Muscle of back (tissue), 11 donors: ENCODE results near the gene TIAM2. TPM values are rescaled to one million over a fixed set of nuclear protein-coding genes. Genes with fewer than 3 reads are reported as not detected.
A peak's percentile ranks its signal among the peaks of the same experiment; 100 is the strongest.

Source experiments
- DNase-seq, 3 donors: peaks; one replicate each; pipeline versions ENCODE4 v3.0.0 to v3.0.0-alpha.2; 2013
- polyA plus RNA-seq, 10 donors: library from polyadenylated mRNA; unstranded; fragments of 120-200 nt; gene quantifications; one replicate each; pipeline ENCODE4 v1.2.1, GENCODE V29; 2013; ENCODE audit not compliant: insufficient read length in 10 of 10

The TIAM2 gene
- polyA plus RNA-seq, 10 donors: 12.7 to 18.9 (median 15.4) TPM

DNA sequence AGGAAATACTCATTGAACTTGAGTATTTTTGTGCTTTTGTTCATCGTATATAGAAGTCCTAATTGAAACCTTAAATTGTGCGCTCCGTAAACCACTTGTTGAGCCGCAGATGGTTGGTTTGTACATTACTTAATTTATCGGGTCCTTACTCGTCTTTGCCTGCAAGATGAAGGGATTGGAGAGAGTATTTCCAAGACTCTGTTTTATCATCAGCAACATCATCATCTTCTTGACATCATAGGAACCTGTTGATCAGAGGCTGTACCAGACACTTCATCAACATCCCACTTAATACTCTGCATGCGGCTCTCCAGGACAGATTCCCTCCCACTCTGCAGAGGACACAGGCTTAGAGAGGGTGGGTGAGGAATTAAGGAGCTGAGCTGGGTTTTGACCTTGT is 28.6 kb downstream of the TIAM2 start:
- no peak for DNase-seq

GRCh38 chr6:155024391-155025027 is 29.4 kb downstream of the TIAM2 start:
- DNase-seq: no peak

GRCh38 chr6:155026022-155026705 is 31.0 kb downstream of the TIAM2 start:
- peak in 1 of 3 donors; percentile 84 for DNase-seq

- DNase-seq: no peak
Measured at GRCh38 chr6:155026706-155027045, 31.6 kb downstream of the TIAM2 start.

- DNase-seq: no peak
Measured at GRCh38 chr6:155030148-155030720, 35.1 kb downstream of the TIAM2 start.

GRCh38 chr6:155031091-155031490 is 36.0 kb downstream of the TIAM2 start:
- DNase-seq: no peak

GRCh38 chr6:155033021-155033791 is 38.1 kb downstream of the TIAM2 start:
- DNase-seq: no peak

- DNase-seq: peak in 2 of 3 donors; percentile 54 to 72
Measured at GRCh38 chr6:155036907-155037306, 41.8 kb downstream of the TIAM2 start.

- no peak for DNase-seq
Measured at GRCh38 chr6:155038104-155038503, 43.0 kb downstream of the TIAM2 start.

DNA sequence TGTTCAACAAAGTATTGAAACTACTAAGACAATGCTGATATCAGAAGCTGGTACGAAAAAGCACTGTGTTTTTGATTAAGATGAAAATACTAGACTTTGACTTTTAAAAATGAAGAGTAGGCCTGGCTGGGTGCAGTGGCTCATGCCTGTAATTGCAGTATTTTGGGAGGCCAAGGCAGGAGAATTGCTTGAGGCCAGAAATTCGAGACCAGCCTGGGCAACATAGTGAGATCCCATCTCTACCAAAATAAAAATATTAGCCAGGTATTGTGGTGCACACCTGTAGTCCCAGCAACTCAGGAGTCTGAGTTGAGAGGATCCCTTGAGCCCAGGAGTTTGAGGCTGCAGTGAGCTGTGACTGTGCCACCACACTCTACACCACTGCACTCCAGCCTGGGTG is 43.4 kb downstream of the TIAM2 start:
- DNase-seq: no peak

- no peak for DNase-seq
Measured at GRCh38 chr6:155039618-155040017, 44.5 kb downstream of the TIAM2 start.

DNA sequence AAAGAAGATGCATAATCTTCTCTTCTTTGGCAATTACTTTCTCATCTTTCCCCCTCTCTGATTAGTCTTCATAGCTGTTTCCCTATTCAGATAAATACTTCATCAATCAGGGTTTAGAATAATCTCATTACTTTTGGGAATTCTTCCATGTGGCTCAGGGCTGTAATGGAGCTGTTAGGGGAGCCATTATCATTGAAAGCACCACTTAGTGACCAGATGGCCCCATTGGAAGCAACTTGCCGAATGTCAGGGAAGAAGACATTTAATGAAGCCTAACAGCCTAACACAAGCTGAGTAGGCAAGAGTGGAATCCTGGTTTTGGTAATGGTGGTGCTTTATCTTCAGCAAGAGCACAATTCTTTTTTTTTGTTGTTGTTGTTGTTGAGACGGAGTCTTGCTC is 45.0 kb downstream of the TIAM2 start:
- DNase-seq: no peak

GRCh38 chr6:155040901-155041650 is 46.0 kb downstream of the TIAM2 start:
- DNase-seq: peak in 1 of 3 donors; percentile 41

- peak in 2 of 3 donors; percentile 53 to 74 for DNase-seq
Measured at GRCh38 chr6:155041741-155042279, 46.7 kb downstream of the TIAM2 start.

GRCh38 chr6:155042983-155043382 is 47.9 kb downstream of the TIAM2 start:
- no peak for DNase-seq

DNA sequence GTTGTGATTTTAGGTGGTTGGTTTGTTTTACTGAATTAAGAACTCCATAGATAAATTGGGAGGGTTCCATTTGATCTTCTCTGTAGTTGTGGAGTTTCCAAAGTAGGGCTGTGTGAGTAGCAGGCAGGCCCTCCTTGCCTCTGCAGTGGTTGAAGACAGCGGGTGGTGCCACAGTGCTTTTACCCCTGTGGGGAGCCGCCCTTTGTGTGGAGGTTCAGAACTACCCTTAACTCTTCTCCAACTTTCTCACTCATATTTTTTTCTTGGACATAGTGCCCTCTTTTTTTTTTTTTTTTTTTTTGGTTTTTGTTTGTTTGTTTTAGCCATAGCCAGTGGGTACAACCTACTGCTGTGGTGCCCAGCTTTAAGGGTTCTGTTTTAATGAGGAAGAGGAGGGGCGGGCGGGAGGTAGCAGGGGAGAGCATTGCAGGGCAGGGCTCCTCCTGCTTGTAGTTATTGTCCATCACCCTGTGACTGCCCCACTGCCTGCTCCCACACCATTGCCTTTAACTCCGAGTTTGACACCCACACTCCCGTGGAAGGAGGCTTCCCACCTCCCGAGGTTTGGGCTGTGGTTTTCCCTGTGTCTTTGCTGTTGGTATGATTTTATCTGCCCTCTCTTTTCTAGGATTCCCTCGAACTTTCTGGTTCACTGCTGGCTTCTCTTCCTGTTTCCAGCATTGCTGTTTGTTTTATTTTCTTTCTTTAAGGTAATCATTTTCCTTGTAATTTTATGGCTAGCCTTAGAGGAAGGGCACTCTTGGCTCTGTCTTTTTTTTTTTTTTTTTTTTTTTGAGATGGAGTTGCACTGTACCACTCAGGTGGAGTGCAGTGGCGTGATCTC is 50.7 kb downstream of the TIAM2 start:
- DNase-seq: no peak

GRCh38 chr6:155047523-155047922 is 52.4 kb downstream of the TIAM2 start:
- DNase-seq: no peak

- DNase-seq: no peak
Measured at GRCh38 chr6:155050311-155050710, 55.2 kb downstream of the TIAM2 start.

DNA sequence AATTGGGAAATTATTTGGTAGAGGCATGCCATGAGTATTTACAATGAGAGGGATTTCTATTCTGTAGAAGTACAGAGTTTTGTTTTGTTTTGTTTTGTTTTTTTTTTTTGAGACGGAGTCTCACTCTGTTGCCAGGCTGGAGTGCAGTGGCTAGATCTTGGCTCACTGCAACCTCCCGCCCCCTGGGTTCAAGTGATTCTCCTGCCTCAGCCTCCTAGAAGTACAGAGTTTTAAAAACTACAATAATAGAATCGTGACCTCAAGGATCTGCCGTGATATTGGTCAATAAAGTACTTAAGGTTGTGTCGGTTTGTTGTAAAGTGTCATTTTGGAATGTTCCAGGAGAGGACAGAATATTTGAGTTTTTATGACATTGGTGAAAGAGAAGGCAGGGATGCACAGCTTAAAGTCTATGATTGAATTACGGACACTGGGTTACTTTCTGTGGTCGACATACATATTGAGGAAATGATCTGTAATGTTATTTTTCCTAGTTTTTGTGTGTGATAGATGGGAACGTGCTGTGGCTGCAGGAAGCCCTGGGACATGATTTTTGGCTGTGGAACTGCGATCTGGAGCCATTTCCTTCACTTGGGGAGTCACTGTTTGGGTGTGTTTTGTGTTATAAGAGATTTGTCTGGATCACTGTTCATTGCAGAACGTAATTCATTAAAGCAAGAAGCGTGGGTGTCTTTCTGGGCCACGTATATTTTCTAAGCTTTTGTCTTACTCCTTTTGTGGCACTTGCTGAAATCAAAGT is 59.6 kb downstream of the TIAM2 start:
- peak in 2 of 3 donors; percentile 60 to 85 for DNase-seq

DNA sequence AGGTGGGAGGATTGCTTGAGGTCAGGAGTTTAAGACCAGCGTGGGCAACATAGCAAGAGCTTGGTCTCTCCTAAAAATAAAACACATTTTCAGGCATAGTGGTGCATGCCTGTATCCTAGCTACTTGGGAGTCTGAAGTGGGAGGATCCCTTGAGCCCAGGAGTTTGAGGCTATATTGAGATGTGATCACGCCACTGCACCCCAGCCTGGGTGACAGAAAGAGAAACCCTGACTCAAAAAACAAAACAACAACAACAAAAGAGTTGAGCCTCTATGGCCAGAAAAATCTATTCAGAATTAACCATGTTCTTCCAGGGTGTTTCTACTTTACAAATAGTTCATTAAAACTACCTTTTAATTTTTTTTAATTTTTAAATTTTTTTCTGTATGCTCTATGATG is 60.6 kb downstream of the TIAM2 start:
- no peak for DNase-seq
